ENCODE data around the gene SOX8. TPM values are rescaled to one million over a fixed set of nuclear protein-coding genes. Genes with fewer than 3 reads are reported as not detected.

SOX8 gene
- total and polyA plus RNA-seq, 10 of the 15 experiments (the other 5 are each of a cell fraction or from before 2014, with no cell fraction given) = not detected

- intact Hi-C loops (cut with micrococcal nuclease; ENCODE audit: unreplicated experiment) = no loop called here
- CTCF ChIA-PET = no interaction called here
- in situ Hi-C loops (cut with MboI) = no loop called here
- H3K27me3 ChIP-seq (replicated peaks in 1 of 2; ENCODE audit: control insufficient read depth in 2 of 2, insufficient read depth in 2 of 2, low read length in 1 of 2) = no peaks in the 10 kb centered on the region
- no peaks in the 10 kb centered on the region; the same call in 2 of the 3 replicates for H3K9me3 ChIP-seq (replicated peaks; ENCODE audit: control insufficient read depth, insufficient read depth, low read length)
- FAIRE-seq = no peak
- H3K4me1 ChIP-seq (ENCODE audit: control insufficient read depth, insufficient read depth, low read length) = no peaks in the 10 kb centered on the region
- SMC1A ChIA-PET (ENCODE audit: uncharacterized antibody, unreplicated experiment) = no interaction called here
- 92% methylated on average over 17 of the region's 23 CpGs for WGBS (ENCODE audit: insufficient coverage, insufficient replicate concordance, low lambda C conversion rate, missing lambda C conversion rate)
- H2AFZ ChIP-seq (ENCODE audit: control insufficient read depth, low read depth, low read length) = no peak overlapping the region
- H3K4me2 ChIP-seq (ENCODE audit: control insufficient read depth, insufficient read depth) = no peak overlapping the region
- H3K36me3 ChIP-seq (ENCODE audit: control insufficient read depth in 2 of 2, insufficient read depth in 2 of 2, low read length in 1 of 2) = no peaks in the 10 kb centered on the region
- H3K27ac ChIP-seq (ENCODE audit: control insufficient read depth, insufficient read depth) = no peak overlapping the region
- RAD21 ChIA-PET (ENCODE audit: unreplicated experiment) = interaction anchor here (0.7 kb wide), 1 partner anchor 32 kb away, joined by 3 read pairs; no protein-coding TSS in a partner anchor
- POLR2A ChIA-PET = no interaction called here
- no TSS peak for BruUV-seq (replicated peaks)
- H3K4me3 ChIP-seq = no peak overlapping the region
- no peaks in the 10 kb centered on the region for H4K20me1 ChIP-seq (ENCODE audit: control insufficient read depth, insufficient read depth)
- no peak for TF ChIP-seq REST (IDR thresholded peaks at IDR 0.05; ENCODE audit: low read depth, low read length)
- no peak for TF ChIP-seq BCLAF1 (IDR thresholded peaks at IDR 0.05)
- TF ChIP-seq ELK1 (IDR thresholded peaks at IDR 0.05; ENCODE audit: low read depth, low read length) = no peak
- no peak for TF ChIP-seq POLR2AphosphoS5 (IDR thresholded peaks at IDR 0.05; ENCODE audit: low read length)
- TF ChIP-seq PKNOX1 (IDR thresholded peaks at IDR 0.05) = no peak
- no peak for TF ChIP-seq RELB (IDR thresholded peaks at IDR 0.05; ENCODE audit: low read depth)
- TF ChIP-seq YY1 (IDR thresholded peaks at IDR 0.05; ENCODE audit: low read depth, low read length) = no peak
- TF ChIP-seq NFYA (IDR thresholded peaks at IDR 0.05; ENCODE audit: borderline replicate concordance, low read depth, low read length) = no peak
- TF ChIP-seq SMARCA5 (IDR thresholded peaks at IDR 0.05) = no peak
- TF ChIP-seq TARDBP (IDR thresholded peaks at IDR 0.05; ENCODE audit: borderline replicate concordance) = no peak
- DNase-seq (ENCODE audit: low read depth, low spot score) = no peak
- no peaks in the 10 kb centered on the region for H3K79me2 ChIP-seq (ENCODE audit: control insufficient read depth, insufficient read depth, low read length)
- no peak for ATAC-seq
- H3K9ac ChIP-seq (ENCODE audit: control insufficient read depth, insufficient read depth, low read length) = no peak overlapping the region
Observed at GRCh38 chr16:962901-963814, 18.4 kb upstream of the SOX8 start.

Measured in GM12878 (cell line).